HepG2 (cell line): ENCODE data around the gene C16orf54. TPM values are rescaled to one million over a fixed set of nuclear protein-coding genes. Genes with fewer than 3 reads are reported as not detected.

ENCODE experiments used
- ARNT2 ChIP-seq: sonication (generic); formaldehyde crosslinking; IDR thresholded peaks from 2 replicates; pipeline ENCODE4 v1.8.0; 2022; ENCODE audit warnings: mild to moderate bottlenecking, low read depth, missing genetic modification reagents, moderate library complexity
- ATM ChIP-seq: fragments of 450-650 bp; IDR thresholded peaks from 2 replicates; pipeline ENCODE4 v1.7.1; 2017; ENCODE audit warnings: mild to moderate bottlenecking, borderline replicate concordance
- ATRX ChIP-seq: sonication (generic); formaldehyde crosslinking; IDR thresholded peaks from 2 replicates; pipeline ENCODE4 v1.4.0; 2020; ENCODE audit warnings: missing genetic modification reagents, borderline replicate concordance
- DDIT3 ChIP-seq: sonication (generic); formaldehyde crosslinking; IDR thresholded peaks from 2 replicates; pipeline ENCODE4 v1.4.0; 2020; ENCODE audit warnings: mild to moderate bottlenecking, missing genetic modification reagents
- ESRRA ChIP-seq: sonication (generic); formaldehyde crosslinking; IDR thresholded peaks from 2 replicates; pipeline ENCODE4 v1.5.1; 2020; ENCODE audit warnings: mild to moderate bottlenecking, low read depth, missing genetic modification reagents
- GLMP ChIP-seq: sonication (generic); formaldehyde crosslinking; IDR thresholded peaks from 2 replicates; pipeline ENCODE4 v1.9.0; 2021; ENCODE audit warnings: missing genetic modification reagents, mild to moderate bottlenecking, borderline replicate concordance
- GMEB1 ChIP-seq: sonication (generic); formaldehyde crosslinking; IDR thresholded peaks from 2 replicates; pipeline ENCODE4 v1.5.1; 2020; ENCODE audit warnings: missing genetic modification reagents, mild to moderate bottlenecking, borderline replicate concordance
- GTF3A ChIP-seq: sonication (generic); formaldehyde crosslinking; conservative IDR thresholded peaks from 2 replicates; pipeline ENCODE4 v1.4.0; 2020; ENCODE audit warnings: mild to moderate bottlenecking, missing genetic modification reagents
- HDAC1 ChIP-seq: sonication (generic); formaldehyde crosslinking; IDR thresholded peaks from 2 replicates; pipeline ENCODE4 v1.5.1; 2020; ENCODE audit warnings: mild to moderate bottlenecking, missing genetic modification reagents
- MIXL1 ChIP-seq: IDR thresholded peaks from 2 replicates; pipeline ENCODE4 v1.6.1; 2016
- SP1 ChIP-seq, 2 experiments: fragments of 450-650 bp in 1 of 2; sonication (generic) in 1 of 2; formaldehyde crosslinking in 1 of 2; IDR thresholded peaks; 2 replicates each; pipeline versions ENCODE4 v1.4.0 to v1.6.1; 2016 to 2020; ENCODE audit warnings: missing genetic modification reagents in 1 of 2
- THAP11 ChIP-seq: IDR thresholded peaks from 2 replicates; pipeline ENCODE4 v1.6.1; 2016; ENCODE audit warnings: missing biosample characterization, missing genetic modification reagents
- ZHX2 ChIP-seq, 2 experiments: sonication (generic) in 1 of 2; formaldehyde crosslinking in 1 of 2; IDR thresholded peaks; 2 replicates each; pipeline versions ENCODE4 v1.6.1 to v1.9.0; 2014 to 2022; ENCODE audit warnings: antibody characterized with exemption in 1 of 2, borderline replicate concordance in 1 of 2, inconsistent platforms in 1 of 2, low read depth in 1 of 2, missing genetic modification reagents in 1 of 2
- ZNF207 ChIP-seq: fragments of 450-650 bp; IDR thresholded peaks from 2 replicates; pipeline ENCODE4 v1.6.1; 2016; ENCODE audit warnings: antibody characterized with exemption, borderline replicate concordance
- ZNF337 ChIP-seq: sonication (generic); formaldehyde crosslinking; IDR thresholded peaks from 2 replicates; pipeline ENCODE4 v1.5.1; 2020; ENCODE audit warnings: missing genetic modification reagents, low read depth, mild to moderate bottlenecking, borderline replicate concordance
- ZNF343 ChIP-seq: sonication (generic); formaldehyde crosslinking; IDR thresholded peaks from 2 replicates; pipeline ENCODE4 v1.4.0; 2020; ENCODE audit warnings: mild to moderate bottlenecking, missing genetic modification reagents
- ZNF597 ChIP-seq: sonication (generic); formaldehyde crosslinking; IDR thresholded peaks from 2 replicates; pipeline ENCODE4 v1.5.0; 2020; ENCODE audit warnings: missing genetic modification reagents
- ZNF678 ChIP-seq: sonication (generic); formaldehyde crosslinking; IDR thresholded peaks from 2 replicates; pipeline ENCODE4 v1.4.0; 2020; ENCODE audit warnings: mild to moderate bottlenecking, missing genetic modification reagents
- ZNF878 ChIP-seq: sonication (generic); formaldehyde crosslinking; IDR thresholded peaks from 2 replicates; pipeline ENCODE4 v1.8.1; 2023; ENCODE audit warnings: mild to moderate bottlenecking, missing genetic modification reagents, moderate library complexity
- ZSCAN30 ChIP-seq: sonication (generic); formaldehyde crosslinking; IDR thresholded peaks from 2 replicates; pipeline ENCODE4 v1.5.0; 2020; ENCODE audit warnings: mild to moderate bottlenecking, missing genetic modification reagents
- polyA plus RNA-seq, 8 experiments: library from polyadenylated mRNA; depleted of rRNA in 3 of 8; stranded (reverse) in 7 of 8; unstranded in 1 of 8; fragments of >200 nt; fragmentation: Illumina TruSeq in 4 of 8; extraction: Trizol in 4 of 8; gene quantifications; 2 replicates each; pipeline versions ENCODE4 v1.2.1 to v1.2.3, GENCODE V29; 2011 to 2016; ENCODE audit warnings: low read depth in 4 of 8, missing spikeins in 1 of 8, mixed read lengths in 1 of 8; ENCODE audit not compliant: insufficient read depth in 1 of 8
- total RNA-seq, 5 experiments: library from RNA; depleted of rRNA; stranded (reverse); fragments of >200 nt; fragmentation: Illumina TruSeq; extraction: Trizol; gene quantifications; 2 replicates each; pipeline ENCODE4 v1.2.3, GENCODE V29; 2016; ENCODE audit warnings: low read depth in 1 of 5

The C16orf54 gene
- total and polyA plus RNA-seq, 2 of the 13 experiments (the other 11 are each of a cell fraction or from before 2014, with no cell fraction given) = not detected

GRCh38 chr16:29784901-29785500 lies 39.2 kb upstream of the C16orf54 start (continued):
- peak; percentile 67 for TF ChIP-seq GMEB1 (CRISPR knock-in tag)
- TF ChIP-seq ZNF207 = no peak
- TF ChIP-seq ATM = no peak
- TF ChIP-seq ZNF597 (CRISPR knock-in tag) = no peak
- TF ChIP-seq ZSCAN30 (CRISPR knock-in tag) = no peak
- no peak for TF ChIP-seq DDIT3 (CRISPR knock-in tag)
- no peak for TF ChIP-seq ATRX (CRISPR knock-in tag)
- TF ChIP-seq ZNF337 (CRISPR knock-in tag) = no peak
- peak; percentile 69 for TF ChIP-seq HDAC1
- TF ChIP-seq GTF3A (CRISPR knock-in tag) = no peak
- TF ChIP-seq ZNF678 (CRISPR knock-in tag) = no peak
- peak; percentile 70 for TF ChIP-seq THAP11 (CRISPR knock-in tag)
- TF ChIP-seq ZHX2 (IDR thresholded peaks at IDR 0.05; ENCODE audit: low read depth) = no peak
- no peak for TF ChIP-seq ZHX2 (CRISPR knock-in tag; IDR thresholded peaks at IDR 0.05; ENCODE audit: borderline replicate concordance)
- TF ChIP-seq GLMP = no peak
- no peak for TF ChIP-seq ZNF343 (CRISPR knock-in tag)
- peak; percentile 71 for TF ChIP-seq MIXL1
- TF ChIP-seq ESRRA (CRISPR knock-in tag) = no peak
- no peak for TF ChIP-seq SP1 (IDR thresholded peaks at IDR 0.05)
- TF ChIP-seq SP1 (CRISPR knock-in tag; IDR thresholded peaks at IDR 0.05) = peak; percentile 60
- no peak for TF ChIP-seq ZNF878 (CRISPR knock-in tag)
- TF ChIP-seq ARNT2 = no peak
